Activated naive CD8-positive, alpha-beta T cell (primary cell): ENCODE data around the gene CERCAM.
A peak's percentile ranks its signal among the peaks of the same experiment; 100 is the strongest.
"Not testable (repeated sequence)": the region's sequence is repeated elsewhere in the genome, so short reads cannot be mapped to it uniquely, and the experiment has no call there.

Experiments
- H3K27ac Mint-ChIP-seq: one replicate; pipeline ENCODE4 v1.8.0; 2021; ENCODE audit warnings: mixed read lengths
- H3K27me3 Mint-ChIP-seq: one replicate; pipeline ENCODE4 v1.8.0; 2021; ENCODE audit warnings: mixed read lengths
- H3K36me3 Mint-ChIP-seq: one replicate; pipeline ENCODE4 v1.8.0; 2021; ENCODE audit warnings: mixed read lengths
- H3K4me1 Mint-ChIP-seq: one replicate; pipeline ENCODE4 v1.8.0; 2021; ENCODE audit warnings: low read depth, mixed read lengths
- H3K4me3 Mint-ChIP-seq: one replicate; pipeline ENCODE4 v1.8.0; 2021; ENCODE audit warnings: mild to moderate bottlenecking, mixed read lengths
- H3K9me3 Mint-ChIP-seq: one replicate; pipeline ENCODE4 v1.8.0; 2021; ENCODE audit warnings: low read depth, mixed read lengths

CERCAM gene

DNA sequence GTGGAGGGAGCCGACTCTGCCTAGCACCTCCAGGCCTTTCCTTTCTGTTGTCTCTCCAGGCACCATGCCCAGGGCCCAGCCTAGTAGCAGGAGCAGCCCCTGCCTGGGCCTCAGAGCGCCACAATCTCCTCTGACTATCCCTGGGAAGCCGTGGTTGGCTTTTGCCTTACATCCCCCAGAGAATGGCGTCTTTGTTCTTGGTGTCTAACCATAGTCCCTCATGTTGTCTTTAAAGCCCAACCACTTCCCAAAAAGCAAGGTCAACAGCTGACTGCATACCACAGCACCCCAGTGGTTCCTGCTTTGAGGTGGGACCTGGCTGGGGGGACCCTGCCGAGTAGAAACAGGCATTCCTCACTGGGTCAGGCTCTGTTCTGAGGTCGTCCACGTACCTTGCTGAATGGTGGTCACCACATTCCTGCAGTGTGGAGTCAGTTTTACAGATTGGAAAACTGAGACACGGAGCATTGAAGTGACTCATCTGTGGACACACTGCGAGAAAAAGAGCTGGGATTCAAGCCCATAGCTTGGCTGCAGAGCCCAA, 13.7 kb upstream of the CERCAM start:
- H3K9me3 Mint-ChIP-seq = no peaks in the 10 kb centered on the region
- no peak overlapping the region for H3K4me3 Mint-ChIP-seq
- H3K36me3 Mint-ChIP-seq = no peaks in the 10 kb centered on the region
- H3K4me1 Mint-ChIP-seq = no peaks in the 10 kb centered on the region
- no peak overlapping the region for H3K27ac Mint-ChIP-seq
- peaks cover 3% of the 10 kb centered on the region for H3K27me3 Mint-ChIP-seq

DNA sequence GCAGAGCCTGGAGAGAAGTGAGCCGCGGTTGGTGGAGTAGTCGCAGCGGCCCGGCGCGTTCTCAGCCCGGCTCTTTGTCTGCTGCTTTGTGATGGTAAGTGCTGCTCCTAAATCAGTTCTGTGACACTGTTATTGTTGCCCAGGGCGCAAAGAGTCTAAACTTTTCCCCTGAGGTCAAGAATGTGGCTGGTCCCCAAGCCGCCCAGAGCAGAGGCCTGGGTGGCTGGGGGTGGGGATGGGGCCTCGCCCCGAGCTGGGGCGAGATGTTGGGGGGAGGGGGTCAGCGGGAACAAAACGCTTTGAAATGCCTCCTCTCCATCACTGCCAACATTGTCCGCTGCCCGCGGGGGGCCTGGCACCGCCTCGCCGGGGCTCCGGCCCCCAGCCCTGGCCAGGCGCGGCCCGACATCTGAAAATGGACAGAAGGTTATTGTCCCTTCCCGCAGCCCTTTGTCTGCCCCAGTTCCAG, 11.7 kb upstream of the CERCAM start:
- Mint-ChIP-seq H3K4me3 (no peak overlapping the region), H3K27ac (no peak overlapping the region), H3K27me3 (peaks cover 8% of the 10 kb centered on the region), H3K36me3 (no peaks in the 10 kb centered on the region), H3K9me3 (no peaks in the 10 kb centered on the region), H3K4me1 (no peaks in the 10 kb centered on the region)

DNA sequence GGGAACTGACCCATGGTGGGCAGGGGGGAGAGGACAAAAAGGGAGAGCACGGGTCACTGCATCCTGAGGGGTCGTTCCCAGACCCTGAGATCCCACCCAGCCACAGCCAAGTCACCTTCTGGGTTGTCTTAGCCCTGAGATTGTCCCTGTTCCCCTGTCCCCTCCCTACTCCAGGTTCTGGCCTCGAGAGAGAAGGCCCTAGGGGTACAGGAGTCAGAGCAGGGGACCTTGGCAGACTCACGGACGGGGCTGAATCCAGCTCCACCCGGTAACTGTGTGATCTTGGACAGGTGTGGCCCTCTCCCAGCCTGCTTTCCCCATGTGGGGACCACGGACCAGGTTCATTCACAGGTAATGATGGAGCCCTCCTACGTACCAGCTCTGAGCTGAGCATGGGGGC, 11.2 kb upstream of the CERCAM start:
- peaks cover 9% of the 10 kb centered on the region for H3K27me3 Mint-ChIP-seq
- H3K4me3 Mint-ChIP-seq = no peak overlapping the region
- no peaks in the 10 kb centered on the region for H3K4me1 Mint-ChIP-seq

DNA sequence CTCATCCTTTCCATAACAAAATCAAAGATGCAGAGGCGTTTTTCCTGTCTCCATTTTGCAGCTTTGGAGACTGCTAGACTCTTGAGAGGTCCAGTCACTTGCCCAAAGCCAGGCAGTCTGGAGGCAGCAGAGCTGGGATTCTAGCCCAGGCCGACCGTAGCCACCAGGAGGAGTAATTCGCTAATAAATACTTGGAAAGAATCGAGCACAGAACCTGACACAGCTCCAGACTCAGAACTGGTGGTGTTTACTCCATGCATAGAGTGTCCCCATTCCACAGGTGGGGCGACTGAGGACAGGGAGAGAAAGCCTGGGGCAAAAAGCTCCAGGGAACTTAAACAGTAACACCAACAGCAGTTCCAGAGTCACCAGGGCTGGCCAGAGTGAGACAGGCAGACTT, 10.7 kb upstream of the CERCAM start:
- H3K4me1 Mint-ChIP-seq = no peaks in the 10 kb centered on the region
- H3K36me3 Mint-ChIP-seq = no peaks in the 10 kb centered on the region
- no peak overlapping the region for H3K27ac Mint-ChIP-seq
- peaks cover 13% of the 10 kb centered on the region for H3K27me3 Mint-ChIP-seq
- H3K9me3 Mint-ChIP-seq = no peaks in the 10 kb centered on the region
- no peak overlapping the region for H3K4me3 Mint-ChIP-seq

More for the DNA sequence above, 11.2 kb upstream of the CERCAM start:
- H3K9me3 Mint-ChIP-seq = no peaks in the 10 kb centered on the region
- no peak overlapping the region for H3K27ac Mint-ChIP-seq
- no peaks in the 10 kb centered on the region for H3K36me3 Mint-ChIP-seq

DNA sequence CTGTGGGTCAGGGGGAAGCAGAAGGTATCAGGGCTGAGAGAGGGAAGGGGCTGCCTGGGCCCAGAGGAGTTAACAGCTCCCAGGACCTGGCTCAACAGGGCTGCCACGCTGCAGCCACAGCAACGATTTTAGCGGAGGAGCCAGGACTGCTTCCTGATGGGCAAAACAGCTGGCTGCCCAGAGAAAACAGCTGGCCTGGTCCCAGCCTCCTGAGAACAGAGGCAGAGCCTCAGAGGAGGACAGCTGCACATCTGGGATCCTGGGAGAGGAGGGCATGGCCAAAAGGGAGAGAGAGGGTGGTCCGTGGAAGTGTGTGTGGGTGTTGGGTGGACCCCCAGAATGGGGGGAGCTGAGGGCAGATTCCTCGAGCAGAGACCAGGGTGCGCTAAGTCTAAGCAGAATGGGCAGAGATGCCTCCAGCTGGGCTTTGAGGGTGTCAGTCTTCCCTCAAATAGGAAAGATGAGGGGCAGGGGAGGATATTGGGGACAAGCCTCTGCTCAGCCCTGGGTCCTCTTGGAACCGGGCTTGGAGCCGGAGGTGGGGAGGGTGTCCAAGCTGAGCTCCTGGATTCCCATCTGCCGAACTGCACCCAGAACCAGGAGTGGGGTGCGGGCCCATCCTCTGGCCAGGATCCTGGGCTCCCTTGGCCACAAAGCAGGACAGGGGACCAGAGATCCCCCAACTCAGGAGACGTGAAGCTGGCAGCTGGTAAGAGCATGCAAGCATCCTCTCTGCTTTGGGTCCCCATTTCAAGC, 9.1 kb upstream of the CERCAM start:
- no peaks in the 10 kb centered on the region for H3K9me3 Mint-ChIP-seq
- H3K36me3 Mint-ChIP-seq = no peaks in the 10 kb centered on the region
- no peak overlapping the region for H3K27ac Mint-ChIP-seq
- H3K27me3 Mint-ChIP-seq = peaks cover 23% of the 10 kb centered on the region
- no peak overlapping the region for H3K4me3 Mint-ChIP-seq
- no peaks in the 10 kb centered on the region for H3K4me1 Mint-ChIP-seq

DNA sequence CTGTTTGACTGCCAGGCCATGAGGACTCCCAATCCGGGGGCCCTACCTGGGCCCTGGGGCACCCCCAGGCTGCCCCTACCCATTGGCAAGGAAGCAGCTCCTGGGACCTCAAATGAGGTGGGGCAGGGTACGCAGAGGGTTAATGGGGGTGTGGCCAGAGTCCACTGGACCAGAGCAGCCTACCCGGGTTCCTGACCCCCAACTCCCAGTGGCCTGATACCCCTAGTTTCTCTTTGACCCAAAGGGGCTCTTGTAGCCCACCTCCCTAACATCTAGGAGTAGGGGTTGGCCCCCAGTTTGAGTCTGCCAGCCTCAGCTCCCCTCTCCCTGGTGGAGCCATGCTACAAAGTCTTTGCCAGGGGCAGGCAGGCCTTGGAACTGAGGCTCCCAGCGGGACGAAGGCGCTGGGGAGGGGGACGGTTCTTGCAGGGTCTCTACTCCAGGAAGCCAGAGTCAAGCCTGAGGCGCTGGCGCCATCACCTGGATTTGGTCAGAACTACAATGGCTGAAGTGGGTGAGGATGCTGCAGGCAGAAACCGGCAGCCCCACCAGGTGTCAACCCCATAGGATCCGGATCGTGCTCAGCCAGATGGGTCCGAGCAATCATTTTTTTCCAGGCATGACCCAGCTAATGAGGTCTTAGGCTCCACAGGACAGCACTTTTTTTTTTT, 8.4 kb upstream of the CERCAM start:
- Mint-ChIP-seq H3K9me3 (no peaks in the 10 kb centered on the region), H3K27me3 (peaks cover 23% of the 10 kb centered on the region), H3K27ac (no peak overlapping the region), H3K4me3 (no peak overlapping the region), H3K4me1 (no peaks in the 10 kb centered on the region), H3K36me3 (no peaks in the 10 kb centered on the region)

DNA sequence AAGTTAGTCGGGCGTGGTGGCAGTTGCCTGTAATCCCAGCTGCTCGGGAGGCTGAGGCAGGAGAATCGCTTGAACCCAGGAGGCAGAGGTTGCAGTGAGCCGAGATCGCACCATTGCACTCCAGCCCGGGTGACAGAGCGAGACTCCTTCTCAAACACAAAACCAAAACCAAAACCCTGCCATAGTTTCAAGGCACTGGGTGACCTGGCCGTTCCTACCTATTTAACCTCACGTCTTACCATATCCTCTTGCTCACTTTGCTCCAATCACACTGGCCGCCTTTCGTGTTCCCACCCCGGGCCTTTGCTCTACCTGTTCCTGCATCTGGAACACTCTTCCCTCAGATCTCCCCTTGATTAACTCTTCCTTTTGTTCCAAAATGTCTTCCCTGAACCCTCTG, 6.9 kb upstream of the CERCAM start:
- peaks cover 23% of the 10 kb centered on the region for H3K27me3 Mint-ChIP-seq
- H3K4me1 Mint-ChIP-seq = not testable (repeated sequence)

DNA sequence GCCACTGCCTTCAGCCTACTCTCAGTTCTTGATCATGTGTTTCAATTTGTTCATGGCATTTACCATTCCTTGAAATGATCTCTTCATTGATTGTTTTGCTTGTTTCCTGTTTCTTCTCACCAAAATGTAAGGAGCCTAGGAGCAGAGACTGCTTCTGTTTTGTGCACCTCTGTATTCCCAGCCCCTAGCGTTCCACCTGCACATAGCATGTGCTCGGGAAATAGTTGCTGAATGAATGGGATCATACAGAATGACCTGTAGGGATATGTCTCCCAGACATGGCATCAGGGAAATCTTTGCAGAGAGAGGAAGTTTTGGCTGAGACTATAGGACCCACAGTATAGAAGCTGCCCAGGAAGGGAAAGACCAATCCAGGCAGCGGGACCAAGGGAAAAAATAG, 6.2 kb upstream of the CERCAM start:
- H3K4me1 Mint-ChIP-seq = peaks cover 2% of the 10 kb centered on the region
- H3K27ac Mint-ChIP-seq = no peak overlapping the region
- H3K27me3 Mint-ChIP-seq = peaks cover 27% of the 10 kb centered on the region
- H3K4me3 Mint-ChIP-seq = no peak overlapping the region
- no peaks in the 10 kb centered on the region for H3K36me3 Mint-ChIP-seq
- H3K9me3 Mint-ChIP-seq = no peaks in the 10 kb centered on the region

More for the DNA sequence above, 6.9 kb upstream of the CERCAM start:
- H3K4me3 Mint-ChIP-seq, H3K36me3 Mint-ChIP-seq, H3K9me3 Mint-ChIP-seq, H3K27ac Mint-ChIP-seq: not testable (repeated sequence)

DNA sequence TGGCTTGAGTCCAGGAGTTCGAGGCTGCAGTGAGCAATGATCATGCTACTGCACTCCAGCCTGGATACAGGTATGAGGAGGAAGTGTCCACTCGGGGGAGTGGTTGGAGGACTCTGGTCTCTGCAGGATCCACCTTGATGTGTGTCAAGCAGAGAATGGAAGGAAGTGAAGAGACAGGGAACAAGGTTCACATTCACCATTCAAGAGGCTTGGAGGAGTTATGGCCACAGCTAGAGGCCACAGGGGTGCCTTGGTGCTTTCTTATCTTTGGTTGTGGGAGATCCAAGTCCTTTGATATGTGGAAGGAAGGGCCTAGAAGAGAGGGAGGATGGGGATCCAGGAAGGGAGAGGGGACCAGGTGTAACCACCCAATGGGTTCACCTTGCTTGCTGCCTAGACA, 5.4 kb upstream of the CERCAM start:
- Mint-ChIP-seq H3K4me3 (no peak overlapping the region), H3K4me1 (peaks cover 8% of the 10 kb centered on the region), H3K27ac (no peak overlapping the region), H3K36me3 (no peaks in the 10 kb centered on the region), H3K9me3 (no peaks in the 10 kb centered on the region), H3K27me3 (peaks cover 26% of the 10 kb centered on the region)

DNA sequence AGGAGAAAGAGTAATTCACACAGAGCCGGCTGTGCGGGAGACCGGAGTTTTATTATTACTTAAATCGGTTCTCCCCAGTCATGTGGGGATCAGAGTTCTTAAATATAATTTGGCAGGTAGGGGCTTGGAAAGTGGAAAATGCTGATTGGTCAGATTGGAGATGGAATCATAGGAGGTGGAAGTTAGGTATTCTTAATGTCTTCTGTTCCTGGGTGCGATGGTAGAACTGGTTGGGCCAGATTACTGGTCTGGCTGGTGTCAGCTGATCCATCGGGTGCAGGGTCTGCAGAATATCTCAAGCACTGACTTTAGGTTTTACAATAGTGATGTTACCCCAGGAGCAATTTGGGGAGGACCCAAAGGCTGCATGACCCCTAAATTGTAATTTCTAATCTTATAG, 4.6 kb upstream of the CERCAM start:
- H3K4me3 Mint-ChIP-seq = no peak overlapping the region
- no peaks in the 10 kb centered on the region for H3K36me3 Mint-ChIP-seq
- H3K27ac Mint-ChIP-seq = no peak overlapping the region
- H3K9me3 Mint-ChIP-seq = no peaks in the 10 kb centered on the region
- H3K27me3 Mint-ChIP-seq = peaks cover 25% of the 10 kb centered on the region
- H3K4me1 Mint-ChIP-seq = peaks cover 8% of the 10 kb centered on the region

DNA sequence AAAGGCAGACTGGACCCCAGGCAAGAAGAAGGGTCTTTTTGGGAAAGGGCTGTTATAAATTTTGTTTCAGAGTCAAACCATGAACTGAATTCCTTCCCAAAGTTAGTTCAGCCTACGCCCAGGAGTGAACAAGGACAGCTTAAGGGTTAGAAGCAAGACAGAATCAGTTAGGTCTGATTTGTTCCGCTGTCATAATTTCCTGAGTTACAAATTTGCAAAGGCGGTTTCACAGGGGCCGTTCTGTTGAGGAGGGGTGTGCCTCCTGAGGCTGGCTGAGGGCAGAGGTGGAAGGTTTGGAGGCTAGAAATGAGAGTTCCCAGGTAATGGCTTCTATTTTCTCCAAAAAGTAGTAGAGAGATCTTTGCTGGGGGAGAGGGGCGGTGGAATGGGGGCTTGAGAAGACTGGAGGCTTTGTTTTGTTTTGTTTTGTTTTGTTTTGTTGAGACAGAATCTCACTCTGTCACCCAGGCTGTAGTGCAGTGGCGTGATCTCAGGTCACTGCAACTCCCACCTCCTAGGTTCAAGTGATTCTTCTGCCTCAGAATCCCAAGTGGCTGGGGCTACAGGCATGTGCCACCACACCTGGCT, 4.1 kb upstream of the CERCAM start:
- H3K4me1 Mint-ChIP-seq = peaks cover 8% of the 10 kb centered on the region
- no peak overlapping the region for H3K27ac Mint-ChIP-seq
- peaks cover 25% of the 10 kb centered on the region for H3K27me3 Mint-ChIP-seq
- H3K36me3 Mint-ChIP-seq = no peaks in the 10 kb centered on the region
- no peak overlapping the region for H3K4me3 Mint-ChIP-seq
- H3K9me3 Mint-ChIP-seq = no peaks in the 10 kb centered on the region

DNA sequence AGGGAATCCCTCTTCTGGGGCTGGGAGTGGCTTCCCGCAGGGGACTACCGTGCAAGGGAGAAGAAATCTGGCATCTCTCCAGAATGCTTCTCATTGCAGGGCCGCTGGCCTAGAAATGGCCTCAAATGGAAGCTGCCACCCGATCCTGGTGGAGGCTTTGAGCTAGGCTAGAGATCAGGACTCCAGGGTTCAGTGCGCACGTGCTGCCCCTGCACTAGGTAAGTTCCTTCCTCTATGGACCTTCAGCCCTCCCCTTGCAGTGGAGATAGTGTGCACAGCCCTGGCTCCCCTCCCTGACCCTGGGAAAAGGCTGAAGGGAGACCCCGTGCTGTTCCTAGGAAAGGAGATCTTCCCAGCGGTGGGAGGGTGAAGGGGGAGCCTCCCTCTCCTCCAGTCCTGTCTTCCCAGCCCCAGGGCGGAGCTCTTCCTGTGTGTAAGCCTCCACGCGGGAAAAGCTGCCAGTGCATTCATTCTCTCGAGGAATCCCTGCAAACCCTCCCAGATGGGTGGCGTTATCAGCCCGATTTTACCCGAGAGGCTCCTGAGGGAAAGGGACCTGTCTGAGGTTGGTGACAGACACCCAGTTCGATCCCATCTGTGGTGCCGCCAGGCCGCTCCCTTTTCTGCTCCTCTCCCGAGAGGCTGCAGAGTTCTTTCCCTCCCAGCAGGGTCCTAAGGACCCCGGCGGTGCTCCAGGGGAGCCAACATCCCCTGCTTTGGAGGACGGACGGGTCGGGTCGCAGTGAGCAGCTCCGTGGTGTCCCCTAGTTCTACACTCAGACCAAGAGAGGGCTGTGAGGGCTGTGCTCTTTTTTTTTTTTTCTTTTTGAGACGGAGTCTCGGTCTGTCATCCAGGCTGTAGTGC, 1.4 kb upstream of the CERCAM start:
- Mint-ChIP-seq H3K4me3 (peak overlapping the region; percentile 86), H3K27me3 (peaks cover 21% of the 10 kb centered on the region), H3K9me3 (no peaks in the 10 kb centered on the region), H3K4me1 (peaks cover 8% of the 10 kb centered on the region), H3K36me3 (no peaks in the 10 kb centered on the region), H3K27ac (peak overlapping the region; percentile 22)

DNA sequence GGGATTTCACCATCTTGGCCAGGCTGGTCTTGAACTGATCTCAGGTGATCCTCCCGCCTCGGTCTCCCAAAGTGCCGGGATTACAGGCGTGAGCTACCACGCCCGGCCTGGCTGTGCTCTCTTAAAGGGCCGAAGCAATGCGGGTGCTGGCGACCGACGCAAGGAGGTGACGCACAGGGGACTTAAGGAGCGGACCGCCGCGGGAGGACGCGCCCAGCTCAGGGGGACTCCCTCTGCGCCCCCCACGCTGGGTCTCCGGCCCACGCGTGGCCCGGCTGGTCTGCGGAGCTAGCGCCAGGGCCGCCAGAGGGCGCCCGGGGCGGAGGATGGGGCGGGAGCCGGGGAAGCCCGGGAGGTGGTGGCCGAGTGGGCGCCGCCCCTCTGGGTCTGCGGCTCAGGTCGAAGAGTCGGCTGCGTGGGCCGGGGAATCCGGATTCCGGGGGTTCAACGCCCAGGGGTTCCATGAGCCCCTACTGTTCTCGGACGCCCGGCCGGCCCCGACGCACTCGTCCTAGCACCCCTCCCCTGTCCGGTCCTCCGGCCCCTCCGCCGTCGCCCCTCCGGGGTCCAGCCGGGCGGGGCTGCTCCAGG, 502 bp upstream of the CERCAM start:
- H3K27me3 Mint-ChIP-seq = peaks cover 15% of the 10 kb centered on the region
- no peak overlapping the region for H3K27ac Mint-ChIP-seq
- no peaks in the 10 kb centered on the region for H3K36me3 Mint-ChIP-seq
- no peaks in the 10 kb centered on the region for H3K9me3 Mint-ChIP-seq
- peaks cover 8% of the 10 kb centered on the region for H3K4me1 Mint-ChIP-seq
- H3K4me3 Mint-ChIP-seq = peak overlapping the region; percentile 86

DNA sequence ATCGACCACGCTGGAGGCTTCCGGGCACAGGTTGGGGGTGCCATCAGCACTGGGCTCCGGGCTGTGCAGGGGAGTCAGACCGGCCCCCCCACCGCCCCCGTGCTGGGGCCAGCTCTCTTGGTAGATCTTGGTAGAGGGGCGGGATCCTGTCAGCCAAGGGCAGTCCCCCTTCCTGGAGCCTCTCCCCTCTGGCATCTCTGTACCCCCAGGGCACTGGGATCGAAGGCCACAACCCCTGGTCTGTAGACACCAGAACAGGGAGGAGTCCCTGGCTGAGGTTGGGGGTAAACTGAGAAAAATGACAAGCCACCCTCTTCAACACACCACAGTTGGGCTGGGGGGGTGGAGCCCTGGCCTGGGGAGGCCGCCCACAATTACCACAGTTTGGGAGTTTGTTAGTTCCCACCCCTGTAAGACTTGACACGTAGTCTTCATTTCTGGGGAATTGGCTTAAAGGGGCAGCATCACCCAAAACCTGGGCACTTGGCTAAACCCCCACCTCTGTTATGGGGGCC, 882 bp downstream of the CERCAM start:
- peaks cover 8% of the 10 kb centered on the region for H3K4me1 Mint-ChIP-seq
- no peak overlapping the region for H3K27ac Mint-ChIP-seq
- H3K4me3 Mint-ChIP-seq = peak overlapping the region; percentile 52
- no peaks in the 10 kb centered on the region for H3K9me3 Mint-ChIP-seq
- peaks cover 6% of the 10 kb centered on the region for H3K27me3 Mint-ChIP-seq
- no peaks in the 10 kb centered on the region for H3K36me3 Mint-ChIP-seq
